Measurements from ENCODE around the gene IL34. TPM values are rescaled to one million over a fixed set of nuclear protein-coding genes. Genes with fewer than 3 reads are reported as not detected.

IL34 gene
- total RNA-seq, 1 experiment from 2014 or later, result 4.4 TPM

DNA sequence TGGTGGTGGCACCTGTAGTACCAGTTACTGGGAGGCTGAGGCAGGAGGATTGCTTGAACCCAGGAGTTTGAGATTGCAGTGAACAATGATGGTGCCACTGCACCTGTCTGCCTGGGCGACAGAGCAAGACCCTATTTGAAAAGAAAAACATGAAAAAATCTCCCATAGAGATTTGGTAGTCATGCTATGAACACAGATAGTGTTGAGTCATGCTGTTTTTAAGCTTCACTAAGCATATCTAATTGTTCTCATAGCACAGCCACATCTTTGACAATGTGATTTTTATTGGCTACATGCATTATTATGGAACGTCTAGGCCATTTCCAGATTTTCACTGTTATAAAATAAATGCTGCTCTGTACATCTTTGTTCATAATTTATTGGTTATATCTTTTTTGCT, 6.0 kb downstream of the IL34 start:
- H3K79me2 ChIP-seq (ENCODE audit: insufficient read depth, low read length), result no peaks in the 10 kb centered on the region
- no peak overlapping the region for H3K4me2 ChIP-seq (ENCODE audit: insufficient read depth, insufficient read length, low read length)
- H2AK5ac ChIP-seq (ENCODE audit: insufficient read length, low read length), result no peak overlapping the region
- H3K79me1 ChIP-seq (ENCODE audit: insufficient read depth, low read depth, low read length, poor library complexity, severe bottlenecking), result no peaks in the 10 kb centered on the region
- no peak overlapping the region for H3K56ac ChIP-seq (ENCODE audit: insufficient read length, low read depth, low read length)
- no peak overlapping the region for H2BK120ac ChIP-seq (ENCODE audit: low read depth, low read length, poor library complexity, severe bottlenecking)
- Mint-ChIP-seq H3K4me1 (peaks cover 14 to 20% of the 10 kb centered on the region in 2 experiments), H3K27me3 (ENCODE audit: low read depth) (no peaks in the 10 kb centered on the region; the same call in 1 of the 2 replicates), H3K9me3 (peaks cover 4 to 6% of the 10 kb centered on the region in 2 experiments; a peak in 2 of 5 replicates), H3K27ac (no peak overlapping the region), H3K4me3 (no peak overlapping the region), H3K36me3 (ENCODE audit: insufficient read depth in 1 of 3, low read depth in 3 of 3) (peaks cover 0 to 11% (median 6%) of the 10 kb centered on the region in 3 experiments; a peak in 6 of 7 replicates)
- no peak overlapping the region for H3K23ac ChIP-seq (ENCODE audit: insufficient read length, low read depth, low read length)
- no peaks in the 10 kb centered on the region for H3K27me3 ChIP-seq (ENCODE audit: insufficient read depth, low read length)
- no peak overlapping the region for H2BK15ac ChIP-seq (ENCODE audit: low read depth, low read length)
- H4K5ac ChIP-seq (ENCODE audit: insufficient read length, low read depth, low read length), result no peak overlapping the region
- H3K18ac ChIP-seq (ENCODE audit: insufficient read length, low read depth, low read length), result no peak overlapping the region
- H2BK20ac ChIP-seq (ENCODE audit: low read depth, low read length, poor library complexity, severe bottlenecking), result no peak overlapping the region
- no peaks in the 10 kb centered on the region for H3K4me1 ChIP-seq (ENCODE audit: insufficient read depth, low read length)
- H4K20me1 ChIP-seq (ENCODE audit: control insufficient read depth, insufficient read depth, insufficient read length), result no peaks in the 10 kb centered on the region
- H2BK5ac ChIP-seq (ENCODE audit: insufficient read length, low read length), result no peak overlapping the region
- no peak overlapping the region for H3K27ac ChIP-seq (ENCODE audit: insufficient read length, low read depth, low read length)
- DNase-seq, result no peak
- H2AFZ ChIP-seq (ENCODE audit: low read length), result no peak overlapping the region
- H3K9me3 ChIP-seq (ENCODE audit: control insufficient read depth, low read depth, low read length), result no peaks in the 10 kb centered on the region
- no peaks in the 10 kb centered on the region for H3K23me2 ChIP-seq (ENCODE audit: insufficient read length, low read depth, low read length, poor library complexity, severe bottlenecking)
- H3K14ac ChIP-seq (ENCODE audit: insufficient read depth, low read length), result no peak overlapping the region
- no CpG with 5 or more reads among the region's 2 CpGs for WGBS (ENCODE audit: extremely low coverage, insufficient read length, low lambda C conversion rate)
- no peak overlapping the region for H3T11ph ChIP-seq (ENCODE audit: low read length)
- H2BK12ac ChIP-seq (ENCODE audit: insufficient read length, low read depth, low read length), result no peak overlapping the region
- no peak overlapping the region for H4K91ac ChIP-seq (ENCODE audit: insufficient read length, low read depth, low read length)
- H4K8ac ChIP-seq (replicated peaks; ENCODE audit: insufficient read length, low read depth, low read length), result no peak overlapping the region
- TF ChIP-seq, protein P1, sequence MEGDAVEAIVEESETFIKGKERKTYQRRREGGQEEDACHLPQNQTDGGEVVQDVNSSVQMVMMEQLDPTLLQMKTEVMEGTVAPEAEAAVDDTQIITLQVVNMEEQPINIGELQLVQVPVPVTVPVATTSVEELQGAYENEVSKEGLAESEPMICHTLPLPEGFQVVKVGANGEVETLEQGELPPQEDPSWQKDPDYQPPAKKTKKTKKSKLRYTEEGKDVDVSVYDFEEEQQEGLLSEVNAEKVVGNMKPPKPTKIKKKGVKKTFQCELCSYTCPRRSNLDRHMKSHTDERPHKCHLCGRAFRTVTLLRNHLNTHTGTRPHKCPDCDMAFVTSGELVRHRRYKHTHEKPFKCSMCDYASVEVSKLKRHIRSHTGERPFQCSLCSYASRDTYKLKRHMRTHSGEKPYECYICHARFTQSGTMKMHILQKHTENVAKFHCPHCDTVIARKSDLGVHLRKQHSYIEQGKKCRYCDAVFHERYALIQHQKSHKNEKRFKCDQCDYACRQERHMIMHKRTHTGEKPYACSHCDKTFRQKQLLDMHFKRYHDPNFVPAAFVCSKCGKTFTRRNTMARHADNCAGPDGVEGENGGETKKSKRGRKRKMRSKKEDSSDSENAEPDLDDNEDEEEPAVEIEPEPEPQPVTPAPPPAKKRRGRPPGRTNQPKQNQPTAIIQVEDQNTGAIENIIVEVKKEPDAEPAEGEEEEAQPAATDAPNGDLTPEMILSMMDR (conservative IDR thresholded peaks at IDR 0.05), result no peak
- no peak overlapping the region for H3K4ac ChIP-seq (ENCODE audit: low read depth, low read length)
- no peak overlapping the region for H3K9ac ChIP-seq (ENCODE audit: extremely low read depth, insufficient read length, low read length)

Measured in H9 (cell line).